ENCODE measurements around the gene MYL6B.

MYL6B gene

DNA sequence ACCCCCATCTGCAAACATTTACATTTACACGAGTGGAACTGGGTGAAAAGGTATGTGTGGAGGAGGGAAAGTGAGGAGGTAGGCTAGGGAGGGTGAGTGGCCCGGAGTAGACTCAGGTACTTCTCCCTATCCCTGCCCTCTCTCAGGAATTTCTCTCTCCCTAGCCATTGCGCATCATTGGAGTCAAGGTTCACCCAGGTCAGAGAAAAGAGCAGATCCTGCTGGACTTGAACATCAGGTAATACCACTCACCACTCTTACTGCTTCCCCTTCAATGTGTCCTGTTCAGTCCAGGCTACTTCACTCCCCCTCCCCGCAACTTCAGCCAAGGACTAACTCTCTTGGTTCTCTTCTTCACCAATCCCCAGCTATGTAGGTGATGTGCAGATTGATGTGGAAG, 21.5 kb upstream of the MYL6B start:
- Mint-ChIP-seq H3K4me3 (peak overlapping the region; percentile 92 to 97 (median 95)), H3K27me3 (ENCODE audit: low read depth) (no peaks in the 10 kb centered on the region), H3K36me3 (ENCODE audit: low read depth) (peaks cover 43% of the 10 kb centered on the region), H3K27ac (no peak overlapping the region), H3K4me1 (peaks cover 40% of the 10 kb centered on the region), H3K9me3 (no peaks in the 10 kb centered on the region)
- TF ChIP-seq, protein P1, sequence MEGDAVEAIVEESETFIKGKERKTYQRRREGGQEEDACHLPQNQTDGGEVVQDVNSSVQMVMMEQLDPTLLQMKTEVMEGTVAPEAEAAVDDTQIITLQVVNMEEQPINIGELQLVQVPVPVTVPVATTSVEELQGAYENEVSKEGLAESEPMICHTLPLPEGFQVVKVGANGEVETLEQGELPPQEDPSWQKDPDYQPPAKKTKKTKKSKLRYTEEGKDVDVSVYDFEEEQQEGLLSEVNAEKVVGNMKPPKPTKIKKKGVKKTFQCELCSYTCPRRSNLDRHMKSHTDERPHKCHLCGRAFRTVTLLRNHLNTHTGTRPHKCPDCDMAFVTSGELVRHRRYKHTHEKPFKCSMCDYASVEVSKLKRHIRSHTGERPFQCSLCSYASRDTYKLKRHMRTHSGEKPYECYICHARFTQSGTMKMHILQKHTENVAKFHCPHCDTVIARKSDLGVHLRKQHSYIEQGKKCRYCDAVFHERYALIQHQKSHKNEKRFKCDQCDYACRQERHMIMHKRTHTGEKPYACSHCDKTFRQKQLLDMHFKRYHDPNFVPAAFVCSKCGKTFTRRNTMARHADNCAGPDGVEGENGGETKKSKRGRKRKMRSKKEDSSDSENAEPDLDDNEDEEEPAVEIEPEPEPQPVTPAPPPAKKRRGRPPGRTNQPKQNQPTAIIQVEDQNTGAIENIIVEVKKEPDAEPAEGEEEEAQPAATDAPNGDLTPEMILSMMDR (IDR thresholded peaks at IDR 0.05; ENCODE audit: unreplicated experiment in 3 of 3): no peak

DNA sequence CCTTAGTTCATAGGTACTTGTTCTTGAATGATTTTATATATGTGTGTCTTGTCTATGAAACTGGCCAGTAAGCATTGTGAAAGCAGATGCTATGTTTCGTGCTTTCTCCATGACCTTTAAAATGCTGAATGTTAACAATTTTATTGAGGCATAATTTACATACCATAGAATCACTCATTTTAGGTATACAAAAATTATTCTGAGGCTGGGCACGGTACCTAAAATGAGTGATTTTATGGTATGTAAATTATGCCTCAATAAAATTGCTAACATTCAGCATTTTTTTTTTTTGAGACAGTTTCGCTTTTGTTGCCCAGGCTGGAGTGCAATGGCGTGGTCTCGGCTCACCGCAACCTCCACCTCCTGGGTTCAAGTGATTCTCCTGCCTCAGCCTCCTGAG, 17.5 kb upstream of the MYL6B start:
- H3K36me3 Mint-ChIP-seq (ENCODE audit: low read depth): peaks cover 82% of the 10 kb centered on the region
- no peak overlapping the region for H3K4me3 Mint-ChIP-seq
- H3K27me3 Mint-ChIP-seq (ENCODE audit: low read depth): no peaks in the 10 kb centered on the region
- TF ChIP-seq, protein P1 (IDR thresholded peaks at IDR 0.05; ENCODE audit: unreplicated experiment in 3 of 3): no peak
- H3K4me1 Mint-ChIP-seq: peaks cover 12% of the 10 kb centered on the region
- H3K27ac Mint-ChIP-seq: no peak overlapping the region
- H3K9me3 Mint-ChIP-seq: no peaks in the 10 kb centered on the region

DNA sequence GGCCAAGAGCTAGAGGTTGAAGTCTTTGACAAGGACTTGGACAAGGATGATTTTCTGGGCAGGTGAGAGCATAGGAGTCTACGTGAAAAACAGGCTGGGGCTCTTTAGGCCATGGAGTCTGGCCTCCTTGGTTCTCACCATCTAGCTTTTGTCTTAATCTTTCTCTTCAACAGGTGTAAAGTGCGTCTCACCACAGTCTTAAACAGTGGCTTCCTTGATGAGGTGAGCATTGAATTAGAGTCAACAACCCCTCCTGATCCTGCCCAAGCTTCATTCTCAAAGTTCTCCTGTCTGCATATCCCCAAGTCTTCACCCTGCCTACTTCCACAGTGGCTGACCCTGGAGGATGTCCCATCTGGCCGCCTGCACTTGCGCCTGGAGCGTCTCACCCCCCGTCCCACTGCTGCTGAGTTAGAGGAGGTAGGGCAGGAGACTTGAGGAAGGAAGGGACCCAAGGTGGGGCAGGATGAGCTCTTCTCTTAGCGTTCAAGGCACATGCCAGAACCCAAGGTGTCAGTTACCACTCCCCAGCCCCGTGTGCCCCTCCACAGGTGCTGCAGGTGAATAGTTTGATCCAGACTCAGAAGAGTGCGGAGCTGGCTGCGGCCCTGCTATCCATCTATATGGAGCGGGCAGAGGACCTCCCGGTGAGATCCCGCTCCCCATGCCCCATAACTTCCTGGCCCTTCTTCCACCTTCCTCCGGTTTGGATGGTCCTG, 14.4 kb upstream of the MYL6B start:
- Mint-ChIP-seq H3K27me3 (ENCODE audit: low read depth) (no peaks in the 10 kb centered on the region), H3K36me3 (ENCODE audit: low read depth) (peaks cover 80% of the 10 kb centered on the region), H3K4me3 (no peak overlapping the region), H3K27ac (no peak overlapping the region), H3K9me3 (no peaks in the 10 kb centered on the region), H3K4me1 (no peaks in the 10 kb centered on the region)
- TF ChIP-seq, protein P1 (IDR thresholded peaks at IDR 0.05; ENCODE audit: unreplicated experiment in 3 of 3): no peak

DNA sequence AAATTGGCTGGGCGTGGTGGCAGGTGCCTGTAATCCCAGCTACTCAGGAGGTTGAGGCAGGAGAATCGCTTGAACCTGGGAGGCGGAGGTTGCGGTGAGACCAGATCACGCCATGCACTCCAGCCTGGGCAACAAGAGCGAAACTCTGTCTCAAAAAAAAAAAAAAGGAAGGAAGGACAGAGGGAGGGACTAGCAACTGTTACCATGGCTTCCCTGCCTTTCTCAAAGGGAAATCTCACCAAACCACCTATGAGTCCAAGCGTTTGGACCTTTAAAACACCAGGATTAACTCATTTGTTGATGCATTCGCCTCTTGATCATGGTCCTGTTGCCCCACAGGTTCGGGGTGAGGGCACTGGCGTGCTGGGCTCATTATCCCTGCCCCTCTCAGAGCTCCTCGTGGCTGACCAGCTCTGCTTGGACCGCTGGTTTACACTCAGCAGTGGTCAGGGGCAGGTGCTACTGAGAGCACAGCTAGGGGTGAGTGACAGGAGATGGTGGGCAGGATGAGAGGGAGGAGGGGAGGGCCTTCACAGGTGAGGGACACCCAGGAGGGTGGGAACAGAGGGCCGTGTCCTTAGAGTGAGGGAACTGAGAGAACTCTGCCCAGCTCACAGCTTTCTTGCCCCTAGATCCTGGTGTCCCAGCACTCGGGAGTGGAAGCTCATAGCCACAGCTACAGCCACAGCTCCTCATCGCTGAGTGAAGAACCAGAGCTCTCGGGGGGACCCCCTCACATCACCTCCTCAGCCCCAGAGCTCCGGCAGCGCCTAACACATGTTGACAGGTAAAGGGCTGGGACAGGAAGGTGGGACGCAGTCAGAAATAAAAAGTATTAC, 10.2 kb upstream of the MYL6B start:
- Mint-ChIP-seq H3K9me3 (no peaks in the 10 kb centered on the region), H3K4me1 (peaks cover 12% of the 10 kb centered on the region), H3K4me3 (no peak overlapping the region), H3K36me3 (ENCODE audit: low read depth) (peaks cover 66% of the 10 kb centered on the region), H3K27ac (no peak overlapping the region), H3K27me3 (ENCODE audit: low read depth) (no peaks in the 10 kb centered on the region)
- TF ChIP-seq, protein P1 (IDR thresholded peaks at IDR 0.05; ENCODE audit: unreplicated experiment in 3 of 3): no peak

DNA sequence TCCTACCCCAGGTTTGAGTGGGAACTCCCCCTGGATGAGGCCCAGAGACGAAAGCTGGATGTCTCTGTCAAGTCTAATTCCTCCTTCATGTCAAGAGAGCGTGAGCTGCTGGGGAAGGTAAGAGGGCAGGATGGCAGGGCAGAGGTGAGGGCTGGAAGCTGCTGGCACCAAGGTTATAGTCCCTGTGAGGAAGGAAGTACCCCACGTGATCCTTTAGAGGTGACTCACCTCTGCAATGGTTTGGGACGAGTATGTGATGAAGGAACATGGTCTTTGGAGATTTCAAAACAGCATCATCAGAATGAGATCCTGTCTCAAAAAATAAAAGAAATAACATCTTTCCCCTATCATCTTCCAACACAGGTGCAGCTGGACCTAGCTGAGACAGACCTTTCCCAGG, 9.2 kb upstream of the MYL6B start:
- no peak overlapping the region for H3K4me3 Mint-ChIP-seq
- no peaks in the 10 kb centered on the region for H3K27me3 Mint-ChIP-seq (ENCODE audit: low read depth)
- no peaks in the 10 kb centered on the region for H3K9me3 Mint-ChIP-seq
- no peak overlapping the region for H3K27ac Mint-ChIP-seq
- peaks cover 12% of the 10 kb centered on the region for H3K4me1 Mint-ChIP-seq
- H3K36me3 Mint-ChIP-seq (ENCODE audit: low read depth): peaks cover 56% of the 10 kb centered on the region
- TF ChIP-seq, protein P1 (IDR thresholded peaks at IDR 0.05; ENCODE audit: unreplicated experiment in 3 of 3): no peak
